Natural killer cell (primary cell): ENCODE measurements around the gene ELN. TPM values are rescaled to one million over a fixed set of nuclear protein-coding genes. Genes with fewer than 3 reads are reported as not detected.

Experiments used
- ATAC-seq, 3 donors: fragments of 150-1000 bp in 2 of 3; fragments of 200-7000 bp in 1 of 3; cut with Tn5 transposase; 1 replicate in 1 of 3; 2 replicates in 2 of 3; pipeline ENCODE4 v1.10.0; 2021; ENCODE audit warnings: mild to moderate bottlenecking in 2 of 3, moderate library complexity in 2 of 3
- DNase-seq, 2 donors: peaks; one replicate each; pipeline versions ENCODE4 v3.0.0 to v3.0.0-alpha.2; 2013 to 2021; ENCODE audit warnings: mixed read lengths in 1 of 2
- H3K27ac ChIP-seq: one replicate; pipeline ENCODE4 v1.5.1; 2013; ENCODE audit warnings: mild to moderate bottlenecking, low read length
- H3K27me3 ChIP-seq: one replicate; pipeline ENCODE4 v1.6.1; 2013; ENCODE audit warnings: low read length; ENCODE audit not compliant: control insufficient read depth, insufficient read depth
- H3K36me3 ChIP-seq: one replicate; pipeline ENCODE4 v1.6.1; 2013; ENCODE audit warnings: low read length; ENCODE audit not compliant: control insufficient read depth, insufficient read depth
- H3K4me1 ChIP-seq: one replicate; pipeline ENCODE4 v1.6.1; 2013; ENCODE audit warnings: low read length; ENCODE audit not compliant: control insufficient read depth, insufficient read depth
- H3K4me3 ChIP-seq: one replicate; pipeline ENCODE4 v1.5.1; 2013; ENCODE audit warnings: low read length
- H3K9me3 ChIP-seq: one replicate; pipeline ENCODE4 v1.6.1; 2013; ENCODE audit warnings: low read length; ENCODE audit not compliant: control insufficient read depth, insufficient read depth
- H3K27ac Mint-ChIP-seq, 2 donors: one replicate each; pipeline ENCODE4 v1.8.0; 2022; ENCODE audit warnings: mild to moderate bottlenecking in 2 of 2, mixed read lengths in 2 of 2, moderate library complexity in 1 of 2
- H3K27me3 Mint-ChIP-seq, 2 donors: one replicate each; pipeline ENCODE4 v1.8.0; 2022; ENCODE audit warnings: low read depth in 2 of 2, mixed read lengths in 2 of 2
- H3K36me3 Mint-ChIP-seq: one replicate; pipeline ENCODE4 v1.8.0; 2022; ENCODE audit warnings: mixed read lengths
- H3K4me1 Mint-ChIP-seq, 2 donors: one replicate each; pipeline ENCODE4 v1.8.0; 2022; ENCODE audit warnings: mixed read lengths in 2 of 2
- H3K4me3 Mint-ChIP-seq: one replicate; pipeline ENCODE4 v1.8.0; 2022; ENCODE audit warnings: mild to moderate bottlenecking, moderate library complexity, mixed read lengths
- H3K9me3 Mint-ChIP-seq, 2 donors: one replicate each; pipeline ENCODE4 v1.8.0; 2022; ENCODE audit warnings: mixed read lengths in 2 of 2
- WGBS: methylation state at CpG from one replicate; pipeline ENCODE4 v1.1.7; 2013; ENCODE audit warnings: missing lambda C conversion rate; ENCODE audit not compliant: insufficient coverage; 5-methylcytosine and 5-hydroxymethylcytosine counted together
- intact Hi-C: fragments of 100-400 bp; cut with micrococcal nuclease; formaldehyde crosslinking; loops from one replicate; pipeline ENCODE4 v1.14.2; 2022
- total RNA-seq, 4 donors: library from RNA; stranded (reverse); fragments of 120-200 nt in 1 of 4; gene quantifications; one replicate each; pipeline versions ENCODE4 v1.2.3 to v1.2.4, GENCODE V29; 2013 to 2022
- TF ChIP-seq, protein P1 (sequence below): fragments of 200-600 bp; IDR thresholded peaks from one replicate; pipeline ENCODE4 v1.8.0; 2022; ENCODE audit warnings: antibody characterized with exemption

Gene ELN
- total RNA-seq, 3 donors from 2014 or later (not counting 1 experiment from before 2014, with no cell fraction given), result 0.75 TPM; not detected in 2

DNA sequence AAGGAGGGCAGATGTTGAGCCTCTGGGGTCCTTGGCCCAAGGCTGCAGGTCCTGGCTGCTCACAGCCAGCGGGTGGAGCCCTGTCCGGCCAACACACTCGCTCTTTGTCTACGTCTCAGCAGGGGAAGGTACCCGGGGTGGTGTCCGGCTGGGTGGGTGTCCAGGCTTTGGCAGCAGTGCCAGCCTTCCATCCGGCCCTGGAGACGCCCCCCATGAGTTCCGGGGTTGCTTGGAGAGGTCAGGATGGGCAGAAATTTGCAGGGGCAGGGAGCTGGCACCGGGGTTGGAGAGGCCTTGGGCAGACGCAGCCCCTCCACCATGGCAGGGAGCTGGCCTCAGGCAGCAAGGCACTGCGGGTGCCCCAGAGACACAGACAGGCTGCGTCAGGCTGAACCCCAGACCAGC lies 42.2 kb upstream of the ELN start:
- Mint-ChIP-seq H3K4me1 (no peaks in the 10 kb centered on the region), H3K27me3 (peaks cover 0 to 5% of the 10 kb centered on the region in 2 donors), H3K36me3 (no peaks in the 10 kb centered on the region), H3K27ac (no peak overlapping the region), H3K4me3 (no peak overlapping the region), H3K9me3 (no peaks in the 10 kb centered on the region)
- Histone ChIP-seq H3K36me3 (no peaks in the 10 kb centered on the region), H3K27ac (no peak overlapping the region), H3K4me3 (no peak overlapping the region), H3K27me3 (no peaks in the 10 kb centered on the region), H3K9me3 (no peaks in the 10 kb centered on the region), H3K4me1 (no peaks in the 10 kb centered on the region)
- intact Hi-C loops, result no loop called here
- TF ChIP-seq, protein P1, sequence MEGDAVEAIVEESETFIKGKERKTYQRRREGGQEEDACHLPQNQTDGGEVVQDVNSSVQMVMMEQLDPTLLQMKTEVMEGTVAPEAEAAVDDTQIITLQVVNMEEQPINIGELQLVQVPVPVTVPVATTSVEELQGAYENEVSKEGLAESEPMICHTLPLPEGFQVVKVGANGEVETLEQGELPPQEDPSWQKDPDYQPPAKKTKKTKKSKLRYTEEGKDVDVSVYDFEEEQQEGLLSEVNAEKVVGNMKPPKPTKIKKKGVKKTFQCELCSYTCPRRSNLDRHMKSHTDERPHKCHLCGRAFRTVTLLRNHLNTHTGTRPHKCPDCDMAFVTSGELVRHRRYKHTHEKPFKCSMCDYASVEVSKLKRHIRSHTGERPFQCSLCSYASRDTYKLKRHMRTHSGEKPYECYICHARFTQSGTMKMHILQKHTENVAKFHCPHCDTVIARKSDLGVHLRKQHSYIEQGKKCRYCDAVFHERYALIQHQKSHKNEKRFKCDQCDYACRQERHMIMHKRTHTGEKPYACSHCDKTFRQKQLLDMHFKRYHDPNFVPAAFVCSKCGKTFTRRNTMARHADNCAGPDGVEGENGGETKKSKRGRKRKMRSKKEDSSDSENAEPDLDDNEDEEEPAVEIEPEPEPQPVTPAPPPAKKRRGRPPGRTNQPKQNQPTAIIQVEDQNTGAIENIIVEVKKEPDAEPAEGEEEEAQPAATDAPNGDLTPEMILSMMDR, result no peak
- 91% methylated on average over 13 of the region's 13 CpGs for WGBS
- ATAC-seq (no peak), DNase-seq (no peak)

DNA sequence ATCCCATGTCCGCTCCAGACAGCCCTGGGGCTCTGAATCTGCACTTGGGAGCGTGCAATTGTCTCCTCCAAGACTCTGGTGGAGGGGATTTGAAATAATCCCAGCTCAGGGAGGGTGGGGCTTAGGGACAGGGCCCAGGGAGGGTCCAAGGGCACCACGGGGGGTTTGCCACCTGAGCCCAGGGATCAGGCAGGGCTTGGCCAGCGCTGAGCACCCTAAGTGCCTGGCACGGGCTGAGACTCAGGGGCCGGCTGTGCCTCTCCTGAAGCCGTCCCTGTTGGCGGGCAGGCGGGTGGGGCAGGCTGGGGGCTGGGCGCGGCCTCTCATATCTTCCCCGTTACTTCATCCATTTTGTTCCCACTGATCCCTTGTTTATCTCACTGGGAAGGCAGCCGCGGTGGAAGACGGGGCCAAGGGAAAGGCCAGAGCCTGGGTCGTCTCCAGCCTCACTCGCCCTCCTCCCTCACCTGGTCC lies 41.8 kb upstream of the ELN start:
- no peaks in the 10 kb centered on the region for H3K36me3 ChIP-seq
- Mint-ChIP-seq H3K36me3 (no peaks in the 10 kb centered on the region), H3K27me3 (peaks cover 0 to 4% of the 10 kb centered on the region in 2 donors), H3K4me3 (no peak overlapping the region), H3K27ac (no peak overlapping the region), H3K9me3 (no peaks in the 10 kb centered on the region), H3K4me1 (no peaks in the 10 kb centered on the region)
- H3K4me1 ChIP-seq, result no peaks in the 10 kb centered on the region
- no peaks in the 10 kb centered on the region for H3K9me3 ChIP-seq
- no peak overlapping the region for H3K4me3 ChIP-seq
- H3K27ac ChIP-seq, result no peak overlapping the region
- no peak for ATAC-seq
- 91% methylated on average over 17 of the region's 17 CpGs for WGBS
- H3K27me3 ChIP-seq, result no peaks in the 10 kb centered on the region
- no peak for DNase-seq
- intact Hi-C loops, result no loop called here
- TF ChIP-seq, protein P1, result no peak

DNA sequence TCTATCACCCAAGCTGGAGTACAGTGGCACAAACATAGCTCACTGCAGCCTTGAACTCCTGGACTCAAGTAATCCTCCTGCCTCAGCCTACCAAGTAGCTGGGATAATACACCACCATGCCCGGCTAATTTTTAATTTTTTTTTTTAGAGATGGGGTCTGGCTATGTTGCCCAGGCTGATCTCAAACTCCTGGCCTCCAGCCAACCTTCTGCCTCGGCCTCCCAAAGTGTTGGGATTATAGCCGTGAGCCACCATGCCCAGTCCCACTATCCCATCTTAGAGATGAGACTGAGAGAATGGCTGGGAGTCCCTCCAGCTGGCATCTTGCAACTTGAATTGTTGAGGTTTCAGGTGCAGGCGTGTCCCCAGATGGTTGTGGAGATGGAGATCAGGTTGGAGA lies 40.7 kb upstream of the ELN start:
- Histone ChIP-seq H3K27ac (no peak overlapping the region), H3K9me3 (no peaks in the 10 kb centered on the region), H3K27me3 (no peaks in the 10 kb centered on the region), H3K4me1 (no peaks in the 10 kb centered on the region), H3K4me3 (no peak overlapping the region), H3K36me3 (no peaks in the 10 kb centered on the region)
- no peak for ATAC-seq
- Mint-ChIP-seq H3K9me3 (no peaks in the 10 kb centered on the region), H3K27ac (no peak overlapping the region), H3K27me3 (peaks cover 0 to 1% of the 10 kb centered on the region in 2 donors), H3K36me3 (no peaks in the 10 kb centered on the region), H3K4me1 (no peaks in the 10 kb centered on the region), H3K4me3 (no peak overlapping the region)
- no peak for DNase-seq
- TF ChIP-seq, protein P1, result no peak
- WGBS, result 72% methylated on average over 3 of the region's 4 CpGs
- intact Hi-C loops, result no loop called here

DNA sequence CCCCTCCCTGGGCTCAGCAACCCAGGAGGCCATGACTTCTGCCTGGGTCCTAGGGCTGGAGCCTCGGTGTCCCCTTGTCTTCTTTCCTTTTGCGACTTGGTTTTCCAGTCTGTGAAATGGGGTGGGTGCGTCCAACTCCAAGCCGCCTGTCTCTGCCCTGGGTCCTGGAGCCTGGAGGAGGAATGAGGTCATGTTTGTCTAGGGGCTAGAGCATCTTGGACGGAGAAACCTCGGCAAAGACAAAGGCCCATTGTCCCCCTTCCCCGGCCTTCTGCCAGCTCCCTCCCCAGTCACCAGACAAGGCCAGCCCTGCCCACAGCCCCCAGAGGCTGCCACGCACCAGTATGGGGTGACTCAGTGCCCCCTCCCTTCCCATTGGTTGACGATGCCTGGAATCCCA lies 39.8 kb upstream of the ELN start:
- intact Hi-C loops, result no loop called here
- TF ChIP-seq, protein P1, result no peak
- no peak overlapping the region for H3K27ac Mint-ChIP-seq
- DNase-seq (no peak), ATAC-seq (no peak)
- no peaks in the 10 kb centered on the region for H3K9me3 ChIP-seq
- no peak overlapping the region for H3K4me3 Mint-ChIP-seq
- no peaks in the 10 kb centered on the region for H3K4me1 Mint-ChIP-seq
- H3K36me3 Mint-ChIP-seq, result no peaks in the 10 kb centered on the region
- H3K4me3 ChIP-seq, result no peak overlapping the region
- H3K27me3 Mint-ChIP-seq, result no peaks in the 10 kb centered on the region
- 90% methylated on average over 9 of the region's 9 CpGs for WGBS
- no peak overlapping the region for H3K27ac ChIP-seq
- no peaks in the 10 kb centered on the region for H3K4me1 ChIP-seq
- no peaks in the 10 kb centered on the region for H3K27me3 ChIP-seq
- H3K9me3 Mint-ChIP-seq, result no peaks in the 10 kb centered on the region
- no peaks in the 10 kb centered on the region for H3K36me3 ChIP-seq
